H9 (cell line): Measurements from ENCODE around the gene RFTN2. TPM values are rescaled to one million over a fixed set of nuclear protein-coding genes. Genes with fewer than 3 reads are reported as not detected.

Source experiments
- DNase-seq: peaks from one replicate; pipeline ENCODE4 v3.0.0-alpha.2; 2017
- H2AFZ ChIP-seq: one replicate; pipeline ENCODE4 v1.6.1; 2013; ENCODE audit warnings: mild to moderate bottlenecking, low read length, control low read depth, moderate library complexity
- H2AK5ac ChIP-seq: 2 replicates; pipeline ENCODE4 v1.6.1; 2013; ENCODE audit warnings: low read length, control low read depth, mixed read lengths; ENCODE audit not compliant: insufficient read length
- H2BK120ac ChIP-seq: one replicate; pipeline ENCODE4 v1.6.1; 2013; ENCODE audit warnings: low read depth, mild to moderate bottlenecking, low read length, control low read depth, inconsistent platforms; ENCODE audit not compliant: poor library complexity, severe bottlenecking
- H2BK12ac ChIP-seq: 2 replicates; pipeline ENCODE4 v1.6.1; 2013; ENCODE audit warnings: low read length, control low read depth, mixed read lengths, low read depth; ENCODE audit not compliant: insufficient read length
- H2BK15ac ChIP-seq: 2 replicates; pipeline ENCODE4 v1.6.1; 2013; ENCODE audit warnings: low read depth, low read length, control low read depth
- H2BK20ac ChIP-seq: one replicate; pipeline ENCODE4 v1.6.1; 2013; ENCODE audit warnings: low read depth, mild to moderate bottlenecking, low read length, control low read depth, inconsistent platforms; ENCODE audit not compliant: poor library complexity, severe bottlenecking
- H2BK5ac ChIP-seq: 2 replicates; pipeline ENCODE4 v1.6.1; 2013; ENCODE audit warnings: low read length, control low read depth, mixed read lengths; ENCODE audit not compliant: insufficient read length
- H3K14ac ChIP-seq: 2 replicates; pipeline ENCODE4 v1.6.1; 2013; ENCODE audit warnings: low read length, control low read depth; ENCODE audit not compliant: insufficient read depth
- H3K18ac ChIP-seq: 2 replicates; pipeline ENCODE4 v1.6.1; 2013; ENCODE audit warnings: low read depth, mild to moderate bottlenecking, mixed read lengths, low read length, control low read depth; ENCODE audit not compliant: insufficient read length
- H3K23ac ChIP-seq: 2 replicates; pipeline ENCODE4 v1.6.1; 2013; ENCODE audit warnings: low read length, control low read depth, mixed read lengths, low read depth; ENCODE audit not compliant: insufficient read length
- H3K23me2 ChIP-seq: 2 replicates; pipeline ENCODE4 v1.6.1; 2013; ENCODE audit warnings: low read depth, mild to moderate bottlenecking, mixed read lengths, low read length, control low read depth; ENCODE audit not compliant: insufficient read length, poor library complexity, severe bottlenecking
- H3K27ac ChIP-seq: 2 replicates; pipeline ENCODE4 v1.5.1; 2013; ENCODE audit warnings: low read length, control low read depth, mixed read lengths, low read depth; ENCODE audit not compliant: insufficient read length
- H3K27me3 ChIP-seq: 2 replicates; pipeline ENCODE4 v1.6.1; 2013; ENCODE audit warnings: low read length, control low read depth, inconsistent platforms; ENCODE audit not compliant: insufficient read depth
- H3K4ac ChIP-seq: 2 replicates; pipeline ENCODE4 v1.6.1; 2013; ENCODE audit warnings: low read depth, mild to moderate bottlenecking, control low read depth, inconsistent platforms, low read length, moderate library complexity
- H3K4me1 ChIP-seq: 2 replicates; pipeline ENCODE4 v1.6.1; 2013; ENCODE audit warnings: low read length, control low read depth, inconsistent platforms; ENCODE audit not compliant: insufficient read depth
- H3K4me2 ChIP-seq: 2 replicates; pipeline ENCODE4 v1.6.1; 2013; ENCODE audit warnings: low read length, control low read depth, mixed read lengths; ENCODE audit not compliant: insufficient read length, insufficient read depth
- H3K56ac ChIP-seq: 2 replicates; pipeline ENCODE4 v1.6.1; 2013; ENCODE audit warnings: low read depth, mild to moderate bottlenecking, mixed read lengths, low read length, control low read depth; ENCODE audit not compliant: insufficient read length
- H3K79me1 ChIP-seq: 2 replicates; pipeline ENCODE4 v1.6.1; 2013; ENCODE audit warnings: low read depth, mild to moderate bottlenecking, moderate library complexity, low read length, control low read depth, inconsistent platforms; ENCODE audit not compliant: insufficient read depth, poor library complexity, severe bottlenecking
- H3K79me2 ChIP-seq: 2 replicates; pipeline ENCODE4 v1.6.1; 2013; ENCODE audit warnings: low read length, control low read depth, inconsistent platforms; ENCODE audit not compliant: insufficient read depth
- H3K9ac ChIP-seq: 2 replicates; pipeline ENCODE4 v1.6.1; 2013; ENCODE audit warnings: low read length, control low read depth, mixed read lengths; ENCODE audit not compliant: insufficient read length; ENCODE audit errors: extremely low read depth
- H3K9me3 ChIP-seq: one replicate; pipeline ENCODE4 v1.6.1; 2013; ENCODE audit warnings: low read depth, low read length, inconsistent platforms; ENCODE audit not compliant: control insufficient read depth
- H3T11ph ChIP-seq: one replicate; pipeline ENCODE4 v1.6.1; 2013; ENCODE audit warnings: mild to moderate bottlenecking, low read length, control low read depth, inconsistent platforms
- H4K20me1 ChIP-seq: one replicate; pipeline ENCODE4 v1.6.1; 2013; ENCODE audit not compliant: control insufficient read depth, insufficient read length, insufficient read depth
- H4K5ac ChIP-seq: 2 replicates; pipeline ENCODE4 v1.6.1; 2013; ENCODE audit warnings: low read depth, mild to moderate bottlenecking, mixed read lengths, low read length, control low read depth; ENCODE audit not compliant: insufficient read length
- H4K8ac ChIP-seq: replicated peaks from 2 replicates; pipeline ENCODE4 v1.6.1; 2013; ENCODE audit warnings: low read length, control low read depth, mixed read lengths, low read depth; ENCODE audit not compliant: insufficient read length
- H4K91ac ChIP-seq: 2 replicates; pipeline ENCODE4 v1.6.1; 2013; ENCODE audit warnings: low read depth, mild to moderate bottlenecking, moderate library complexity, mixed read lengths, low read length, control low read depth; ENCODE audit not compliant: insufficient read length
- H3K27ac Mint-ChIP-seq, 3 experiments: 2 replicates in 2 of 3; 3 replicates in 1 of 3; pipeline ENCODE4 v1.8.0; 2020 to 2021; ENCODE audit warnings: mixed read lengths in 3 of 3, mild to moderate bottlenecking in 1 of 3, moderate library complexity in 1 of 3
- H3K27me3 Mint-ChIP-seq: 2 replicates; pipeline ENCODE4 v1.8.0; 2021; ENCODE audit warnings: low read depth, mild to moderate bottlenecking, moderate library complexity, mixed read lengths
- H3K36me3 Mint-ChIP-seq, 3 experiments: 2 replicates in 2 of 3; 3 replicates in 1 of 3; pipeline ENCODE4 v1.8.0; 2020 to 2021; ENCODE audit warnings: low read depth in 3 of 3, mixed read lengths in 3 of 3; ENCODE audit not compliant: insufficient read depth in 1 of 3
- H3K4me1 Mint-ChIP-seq, 2 experiments: 2 replicates each; pipeline ENCODE4 v1.8.0; 2020; ENCODE audit warnings: mixed read lengths in 2 of 2
- H3K4me3 Mint-ChIP-seq, 2 experiments: 2 replicates in 1 of 2; 3 replicates in 1 of 2; pipeline ENCODE4 v1.8.0; 2020 to 2021; ENCODE audit warnings: mild to moderate bottlenecking in 2 of 2, mixed read lengths in 2 of 2, moderate library complexity in 1 of 2
- H3K9me3 Mint-ChIP-seq, 2 experiments: 2 replicates in 1 of 2; 3 replicates in 1 of 2; pipeline ENCODE4 v1.8.0; 2020; ENCODE audit warnings: mild to moderate bottlenecking in 2 of 2, mixed read lengths in 2 of 2, moderate library complexity in 1 of 2
- CTCF ChIP-seq: fragments of 200-600 bp; sonication (generic); conservative IDR thresholded peaks from 3 replicates; pipeline ENCODE4 v1.8.0; 2021; ENCODE audit warnings: antibody characterized with exemption, mild to moderate bottlenecking
- WGBS: extraction: QIAGEN DNeasy Blood & Tissue Kit; methylation state at CpG from one replicate; pipeline ENCODE4 v1.1.7; 2013; ENCODE audit warnings: missing lambda C conversion rate, low lambda C conversion rate, mixed read lengths; ENCODE audit not compliant: insufficient read length; ENCODE audit errors: extremely low coverage; 5-methylcytosine and 5-hydroxymethylcytosine counted together
- total RNA-seq: library from RNA; stranded (reverse); gene quantifications from 2 replicates; pipeline ENCODE4 v1.2.1, GENCODE V29; 2021

RFTN2 gene
- total RNA-seq, 1 experiment from 2014 or later, result 0.28 TPM

GRCh38 chr2:197626965-197627625 is 48.3 kb downstream of the RFTN2 start:
- no peak overlapping the region for H3K4me3 Mint-ChIP-seq
- peak overlapping the region in 2 of 3 experiments; percentile 17 to 56; a peak in 3 of 7 replicates for H3K27ac Mint-ChIP-seq
- H2AFZ ChIP-seq, result no peak overlapping the region

More at GRCh38 chr2:197626965-197627625, 48.3 kb downstream of the RFTN2 start:
- Histone ChIP-seq H2AK5ac (no peak overlapping the region), H4K8ac (no peak overlapping the region), H3K27me3 (no peaks in the 10 kb centered on the region), H3K23ac (no peak overlapping the region), H3K9ac (no peak overlapping the region), H3K14ac (no peak overlapping the region; the same call in 1 of the 2 replicates), H3K9me3 (no peaks in the 10 kb centered on the region), H3K4ac (no peak overlapping the region), H3K56ac (no peak overlapping the region), H3K23me2 (no peaks in the 10 kb centered on the region), H2BK20ac (no peak overlapping the region), H3T11ph (no peak overlapping the region), H4K91ac (no peak overlapping the region), H2BK15ac (no peak overlapping the region), H2BK120ac (no peak overlapping the region), H2BK12ac (no peak overlapping the region), H3K4me1 (no peaks in the 10 kb centered on the region; the same call in 1 of the 2 replicates), H3K79me2 (no peaks in the 10 kb centered on the region), H2BK5ac (no peak overlapping the region), H4K20me1 (no peaks in the 10 kb centered on the region), H3K4me2 (no peak overlapping the region), H4K5ac (no peak overlapping the region), H3K18ac (no peak overlapping the region), H3K27ac (no peak overlapping the region), H3K79me1 (no peaks in the 10 kb centered on the region)
- H3K36me3 Mint-ChIP-seq, result peaks cover 0 to 3% (median 0%) of the 10 kb centered on the region in 3 experiments; a peak in 3 of 7 replicates
- DNase-seq, result no peak
- TF ChIP-seq CTCF, result no peak
- H3K9me3 Mint-ChIP-seq, result peaks cover 0 to 4% of the 10 kb centered on the region in 2 experiments; a peak in 2 of 5 replicates
- H3K27me3 Mint-ChIP-seq, result no peaks in the 10 kb centered on the region; the same call in 1 of the 2 replicates
- peaks cover 19 to 20% of the 10 kb centered on the region in 2 experiments for H3K4me1 Mint-ChIP-seq
- WGBS, result no CpG with 5 or more reads among the region's 7 CpGs
